ENCODE data around the gene PIEZO2. TPM values are rescaled to one million over a fixed set of nuclear protein-coding genes. Genes with fewer than 3 reads are reported as not detected.

The PIEZO2 gene
- total RNA-seq, 1 donor from 2014 or later, result 1.7 TPM

DNA sequence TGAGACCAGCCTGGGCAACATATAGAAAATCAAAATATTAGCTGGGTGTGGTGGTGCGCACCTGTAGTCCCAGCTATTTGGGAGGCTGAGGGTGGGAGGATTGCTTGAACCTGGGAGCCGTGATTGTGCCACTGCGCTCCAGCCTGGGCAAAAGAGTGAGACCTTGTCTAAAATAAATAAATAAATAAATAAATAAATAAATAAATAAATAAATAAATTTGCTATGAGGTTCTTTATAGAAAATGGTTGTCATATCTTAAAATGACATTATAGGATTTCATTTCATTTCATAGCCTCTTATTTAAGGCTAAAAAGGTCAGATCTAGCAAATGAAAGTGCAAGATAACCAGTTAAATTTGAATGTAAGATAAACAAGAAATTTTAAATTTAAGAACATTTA, 430.6 kb downstream of the PIEZO2 start:
- H3K4me3 Mint-ChIP-seq (ENCODE audit: low read depth), result no peak overlapping the region
- no peaks in the 10 kb centered on the region for H3K9me3 Mint-ChIP-seq (ENCODE audit: low read depth)
- no peaks in the 10 kb centered on the region for H3K36me3 Mint-ChIP-seq (ENCODE audit: insufficient read depth)
- DNase-seq (ENCODE audit: low spot score, unreplicated experiment), result no peak
- TF ChIP-seq, protein P1, sequence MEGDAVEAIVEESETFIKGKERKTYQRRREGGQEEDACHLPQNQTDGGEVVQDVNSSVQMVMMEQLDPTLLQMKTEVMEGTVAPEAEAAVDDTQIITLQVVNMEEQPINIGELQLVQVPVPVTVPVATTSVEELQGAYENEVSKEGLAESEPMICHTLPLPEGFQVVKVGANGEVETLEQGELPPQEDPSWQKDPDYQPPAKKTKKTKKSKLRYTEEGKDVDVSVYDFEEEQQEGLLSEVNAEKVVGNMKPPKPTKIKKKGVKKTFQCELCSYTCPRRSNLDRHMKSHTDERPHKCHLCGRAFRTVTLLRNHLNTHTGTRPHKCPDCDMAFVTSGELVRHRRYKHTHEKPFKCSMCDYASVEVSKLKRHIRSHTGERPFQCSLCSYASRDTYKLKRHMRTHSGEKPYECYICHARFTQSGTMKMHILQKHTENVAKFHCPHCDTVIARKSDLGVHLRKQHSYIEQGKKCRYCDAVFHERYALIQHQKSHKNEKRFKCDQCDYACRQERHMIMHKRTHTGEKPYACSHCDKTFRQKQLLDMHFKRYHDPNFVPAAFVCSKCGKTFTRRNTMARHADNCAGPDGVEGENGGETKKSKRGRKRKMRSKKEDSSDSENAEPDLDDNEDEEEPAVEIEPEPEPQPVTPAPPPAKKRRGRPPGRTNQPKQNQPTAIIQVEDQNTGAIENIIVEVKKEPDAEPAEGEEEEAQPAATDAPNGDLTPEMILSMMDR (IDR thresholded peaks at IDR 0.05; ENCODE audit: unreplicated experiment), result no peak
- H3K27me3 Mint-ChIP-seq, result peaks cover 3% of the 10 kb centered on the region
- H3K27ac Mint-ChIP-seq, result no peak overlapping the region
- no peaks in the 10 kb centered on the region for H3K4me1 Mint-ChIP-seq (ENCODE audit: low read depth)

- no peak overlapping the region for H3K27ac Mint-ChIP-seq
- no peak overlapping the region for H3K4me3 Mint-ChIP-seq (ENCODE audit: low read depth)
- H3K4me1 Mint-ChIP-seq (ENCODE audit: low read depth), result no peaks in the 10 kb centered on the region
- no peak for DNase-seq (ENCODE audit: low spot score, unreplicated experiment)
- TF ChIP-seq, protein P1 (IDR thresholded peaks at IDR 0.05; ENCODE audit: unreplicated experiment), result no peak
- no peaks in the 10 kb centered on the region for H3K9me3 Mint-ChIP-seq (ENCODE audit: low read depth)
- H3K36me3 Mint-ChIP-seq (ENCODE audit: insufficient read depth), result no peaks in the 10 kb centered on the region
- H3K27me3 Mint-ChIP-seq, result peaks cover 3% of the 10 kb centered on the region
These were observed 433.6 kb downstream of the PIEZO2 start for GRCh38 chr18:10715791-10716190.

- Mint-ChIP-seq H3K27me3 (peaks cover 3% of the 10 kb centered on the region), H3K36me3 (ENCODE audit: insufficient read depth) (no peaks in the 10 kb centered on the region), H3K4me3 (ENCODE audit: low read depth) (no peak overlapping the region), H3K9me3 (ENCODE audit: low read depth) (no peaks in the 10 kb centered on the region), H3K4me1 (ENCODE audit: low read depth) (no peaks in the 10 kb centered on the region), H3K27ac (no peak overlapping the region)
- no peak for DNase-seq (ENCODE audit: low spot score, unreplicated experiment)
- TF ChIP-seq, protein P1 (IDR thresholded peaks at IDR 0.05; ENCODE audit: unreplicated experiment), result no peak
These were observed 436.0 kb downstream of the PIEZO2 start for GRCh38 chr18:10713409-10713808.

DNA sequence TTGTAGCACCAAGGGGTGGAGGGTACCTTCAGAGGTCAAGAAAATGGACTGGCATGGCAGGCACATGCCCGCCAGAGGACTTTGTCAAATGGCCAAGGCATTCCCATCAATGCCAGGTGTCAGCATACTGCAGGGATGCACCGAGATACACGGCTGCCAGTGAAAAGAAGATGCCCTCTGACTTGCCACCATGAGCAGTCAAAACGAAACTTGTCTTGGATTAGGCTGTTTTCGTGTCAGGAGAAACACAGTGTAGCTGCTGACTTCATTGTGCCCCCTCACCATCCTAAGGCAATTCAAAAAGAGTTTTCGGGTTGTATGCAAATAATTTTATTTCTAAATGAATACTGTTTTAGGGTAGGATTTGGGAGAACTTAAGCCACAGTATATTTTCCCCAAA, 442.1 kb downstream of the PIEZO2 start:
- DNase-seq (ENCODE audit: low spot score, unreplicated experiment), result no peak
- Mint-ChIP-seq H3K36me3 (ENCODE audit: insufficient read depth) (no peaks in the 10 kb centered on the region), H3K27ac (no peak overlapping the region), H3K27me3 (no peaks in the 10 kb centered on the region), H3K9me3 (ENCODE audit: low read depth) (no peaks in the 10 kb centered on the region), H3K4me3 (ENCODE audit: low read depth) (no peak overlapping the region), H3K4me1 (ENCODE audit: low read depth) (no peaks in the 10 kb centered on the region)
- TF ChIP-seq, protein P1 (IDR thresholded peaks at IDR 0.05; ENCODE audit: unreplicated experiment), result no peak

DNA sequence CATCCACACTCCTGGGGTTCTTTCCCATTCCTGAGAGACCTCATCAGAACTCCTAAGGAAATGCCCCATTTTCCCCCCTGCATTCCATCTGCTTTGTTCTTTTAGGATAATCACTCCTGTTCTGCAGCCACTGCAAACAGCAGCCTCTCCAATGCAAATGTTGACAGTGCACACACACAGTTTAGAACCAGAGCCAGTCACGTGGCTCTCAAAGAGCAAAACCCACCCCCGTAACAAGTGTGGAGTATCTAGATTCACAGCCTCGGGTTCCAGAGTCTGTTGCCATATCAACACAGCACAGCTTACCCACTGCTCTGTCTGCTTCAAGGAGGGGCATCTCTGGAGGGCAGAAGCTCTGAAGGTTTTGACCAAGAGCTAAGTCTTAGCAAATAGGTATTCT, 443.6 kb downstream of the PIEZO2 start:
- TF ChIP-seq, protein P1 (IDR thresholded peaks at IDR 0.05; ENCODE audit: unreplicated experiment), result no peak
- Mint-ChIP-seq H3K27ac (no peak overlapping the region), H3K4me1 (ENCODE audit: low read depth) (no peaks in the 10 kb centered on the region)

More for the DNA sequence above, 443.6 kb downstream of the PIEZO2 start:
- Mint-ChIP-seq H3K36me3 (ENCODE audit: insufficient read depth) (no peaks in the 10 kb centered on the region), H3K9me3 (ENCODE audit: low read depth) (no peaks in the 10 kb centered on the region), H3K27me3 (no peaks in the 10 kb centered on the region), H3K4me3 (ENCODE audit: low read depth) (no peak overlapping the region)
- DNase-seq (ENCODE audit: low spot score, unreplicated experiment), result no peak
